PFSK-1 (cell line): ENCODE results near the gene ANTXR1.

Experiments used
- POLR2AphosphoS5 ChIP-seq: IDR thresholded peaks from 2 replicates; pipeline ENCODE4 v1.6.1; 2012; ENCODE audit warnings: low read depth, mild to moderate bottlenecking, control low read depth, low read length, moderate library complexity
- TAF1 ChIP-seq: IDR thresholded peaks from 2 replicates; pipeline ENCODE4 v1.6.1; 2012; ENCODE audit warnings: low read length, control low read depth, borderline replicate concordance; ENCODE audit not compliant: insufficient read depth

DNA sequence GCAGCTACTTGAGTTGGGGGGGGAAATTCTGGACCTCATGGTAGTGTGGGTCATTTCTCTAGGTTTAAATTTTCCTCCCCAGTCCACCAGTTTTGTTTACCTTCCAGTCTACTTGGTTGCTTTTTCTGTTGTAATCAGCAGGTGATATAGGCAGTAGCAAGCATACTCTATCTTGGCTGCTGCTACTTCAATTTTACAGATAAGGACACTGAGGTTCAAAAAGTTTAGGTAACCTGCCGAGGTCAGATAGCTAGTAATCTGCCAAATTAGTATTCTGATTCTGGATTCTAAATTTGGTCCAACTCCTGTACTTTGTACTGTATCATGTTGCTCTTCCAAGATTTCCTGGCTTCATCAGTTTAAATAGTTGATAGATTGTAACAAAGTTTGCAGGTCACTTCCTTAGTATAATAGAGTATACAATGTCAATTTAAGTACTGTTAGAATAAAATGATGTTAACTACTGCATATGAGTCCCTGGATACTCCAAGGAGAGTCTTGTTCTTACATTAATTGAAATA lies 34.7 kb downstream of the ANTXR1 start:
- no peak for TF ChIP-seq TAF1
- no peak for TF ChIP-seq POLR2AphosphoS5
